ENCODE results near the gene RFC1.

- TF ChIP-seq CTCF (IDR thresholded peaks at IDR 0.05) (no peak), EP300 (IDR thresholded peaks at IDR 0.05) (no peak), POLR2A (IDR thresholded peaks at IDR 0.05) (no peak)
These were observed 61.5 kb downstream of the RFC1 start for GRCh38 chr4:39304651-39305050.

Data from ovary (tissue), 3 donors.